ENCODE results near the gene LRCH3. TPM values are rescaled to one million over a fixed set of nuclear protein-coding genes. Genes with fewer than 3 reads are reported as not detected.
"Not testable (repeated sequence)": the region's sequence is repeated elsewhere in the genome, so short reads cannot be mapped to it uniquely, and the experiment has no call there.

The LRCH3 gene
- total RNA-seq, 1 donor from 2014 or later: 27.6 TPM

DNA sequence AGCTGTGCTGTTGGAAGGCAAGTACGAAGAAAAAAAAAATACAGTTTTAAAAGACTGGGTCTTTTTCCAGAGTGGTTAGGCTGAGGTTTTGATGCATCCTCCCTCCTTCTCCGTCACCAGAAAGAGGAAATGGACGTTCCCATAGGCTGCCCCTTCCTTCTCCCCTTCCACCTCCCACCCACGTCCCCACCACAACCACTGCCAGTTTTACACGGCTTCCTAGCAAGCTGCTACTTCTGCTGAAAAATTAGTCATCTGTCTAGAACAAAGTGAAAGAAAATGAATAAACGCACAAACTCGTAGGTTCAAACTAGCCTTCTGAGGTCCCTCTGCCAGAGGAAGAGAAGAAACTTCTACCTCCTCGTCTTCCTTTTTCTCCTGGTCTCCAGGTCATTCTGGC is 87.4 kb downstream of the LRCH3 start:
- intact Hi-C loops (cut with DNase I): no loop called here
- DNase-seq (ENCODE audit: low spot score): no peak

DNA sequence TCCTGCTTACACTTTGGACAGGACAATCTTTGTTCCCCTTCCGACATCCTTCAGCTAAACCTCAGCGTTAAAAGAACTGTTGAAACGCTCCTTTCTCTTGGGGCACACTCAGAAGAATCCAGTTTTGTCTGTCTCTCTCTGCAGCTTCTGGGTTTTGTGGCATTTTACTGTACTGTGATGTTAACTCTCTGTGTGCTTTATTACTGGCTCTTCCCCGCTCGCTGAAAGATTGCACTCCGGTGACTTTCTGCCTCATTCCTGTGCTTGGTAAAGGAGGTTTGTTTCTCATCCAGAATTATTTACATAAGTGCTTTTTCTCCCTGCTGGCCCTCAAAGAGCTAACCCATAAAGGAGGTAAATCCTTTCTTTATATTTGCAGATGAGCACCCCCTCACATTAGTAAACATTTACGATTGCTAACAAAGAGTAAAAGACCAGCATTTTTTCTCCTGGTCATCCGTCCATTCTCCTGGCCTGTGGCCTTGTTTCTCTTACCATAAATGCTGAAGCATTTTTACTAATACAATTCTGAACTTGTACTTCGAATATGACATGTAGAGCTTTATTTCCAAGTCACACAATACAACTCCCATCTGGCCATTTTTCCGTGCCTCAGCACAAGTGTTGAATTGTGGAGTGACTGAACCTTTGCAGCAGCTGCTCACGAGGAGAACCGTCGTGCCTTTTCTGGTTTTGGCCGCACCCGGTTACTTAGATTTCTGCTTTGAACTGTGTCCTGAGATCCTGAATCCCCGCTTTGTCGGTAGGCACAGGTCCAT is 89.6 kb downstream of the LRCH3 start:
- no peak for DNase-seq (ENCODE audit: low spot score)
- intact Hi-C loops (cut with DNase I): no loop called here

DNA sequence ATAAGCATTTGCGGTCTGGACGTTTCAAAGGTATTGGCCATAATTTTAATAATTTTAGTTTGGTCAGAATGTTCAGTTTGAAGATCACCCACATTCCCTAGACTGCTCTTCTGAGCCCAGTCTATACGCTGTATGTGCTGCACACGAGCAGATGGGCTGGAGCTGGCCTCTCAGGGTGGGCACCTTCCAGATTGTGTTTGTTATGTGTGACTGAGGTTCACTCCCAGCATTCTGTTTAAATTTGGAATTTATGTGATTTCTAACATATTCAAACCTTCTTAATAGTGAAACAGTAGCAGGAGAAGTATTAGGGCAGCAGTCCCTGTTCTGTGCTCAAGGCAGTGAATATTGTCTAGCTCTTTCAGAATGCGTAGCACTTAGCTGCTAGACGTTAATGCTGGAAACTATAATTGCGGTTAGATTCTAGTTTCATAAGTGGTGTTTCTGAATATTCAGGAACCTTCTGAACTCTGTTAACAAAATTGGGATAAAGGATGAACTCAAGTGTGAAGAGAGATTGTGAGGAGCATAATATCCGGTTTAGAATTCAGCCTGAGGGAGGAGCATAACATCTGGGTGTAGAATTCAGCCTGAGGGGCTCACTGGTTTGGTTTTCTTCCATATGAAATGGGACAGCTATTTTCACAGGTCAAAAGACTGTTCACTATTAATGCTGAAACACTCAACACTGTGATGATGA is 90.4 kb downstream of the LRCH3 start:
- intact Hi-C loops (cut with DNase I): no loop called here
- DNase-seq (ENCODE audit: low spot score): no peak

DNA sequence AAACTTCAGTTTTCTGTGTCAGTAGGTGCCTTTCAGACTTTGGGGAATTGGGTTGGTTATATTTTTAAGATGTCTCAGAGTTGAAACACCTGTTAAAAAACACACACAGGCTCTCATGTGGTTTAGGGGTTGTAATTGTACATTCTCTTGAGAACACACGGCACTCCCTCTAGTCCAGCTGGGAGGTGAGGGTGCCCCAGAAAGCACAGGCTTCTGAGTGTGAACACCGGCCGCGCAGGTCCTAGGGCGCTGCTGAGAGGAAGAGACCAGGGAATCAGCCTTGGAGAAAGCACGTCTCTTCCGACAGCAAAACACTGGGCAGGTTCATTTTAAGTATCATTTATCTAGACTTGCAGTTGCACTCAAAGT is 90.9 kb downstream of the LRCH3 start:
- intact Hi-C loops (cut with DNase I): no loop called here
- no peak for DNase-seq (ENCODE audit: low spot score)

DNA sequence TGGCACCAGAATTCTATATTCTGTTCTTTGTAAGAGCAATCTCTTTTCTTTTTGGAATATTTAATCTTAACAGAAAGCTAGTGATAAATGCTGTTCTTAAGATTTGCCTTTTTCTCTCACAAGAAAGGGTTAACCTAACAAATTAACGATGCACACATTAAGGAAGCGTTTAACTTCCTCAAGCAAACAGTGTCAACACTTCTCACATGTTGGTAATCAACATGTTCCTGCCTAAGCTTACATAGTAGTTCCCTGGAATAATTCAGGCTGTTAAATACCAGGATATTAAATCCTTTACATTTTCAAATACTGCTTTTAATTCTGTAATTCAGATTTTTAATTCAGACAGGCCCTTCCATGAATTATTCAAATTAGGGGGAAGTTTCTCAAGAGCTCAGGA is 91.5 kb downstream of the LRCH3 start:
- no peak for DNase-seq (ENCODE audit: low spot score)
- intact Hi-C loops (cut with DNase I): no loop called here

DNA sequence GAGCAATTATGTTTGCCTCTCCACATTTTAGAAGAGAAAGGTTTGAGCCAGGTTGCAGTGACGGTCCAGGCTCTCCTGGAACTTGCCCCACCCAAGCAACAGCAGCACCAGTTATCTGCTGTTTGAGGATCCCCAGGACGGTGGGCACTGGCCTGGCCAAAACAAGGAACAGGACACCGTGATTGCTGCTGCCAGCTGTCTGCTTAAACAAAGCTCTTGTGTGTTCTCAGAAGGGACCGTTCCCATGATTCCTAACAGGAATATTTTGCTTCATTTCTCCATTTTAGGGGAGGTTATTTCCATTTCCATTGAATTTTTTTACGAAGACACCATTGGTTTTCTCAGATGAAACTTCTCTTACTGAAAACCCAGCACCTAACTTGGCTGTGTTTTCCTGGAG is 92.5 kb downstream of the LRCH3 start:
- intact Hi-C loops (cut with DNase I): no loop called here
- no peak for DNase-seq (ENCODE audit: low spot score)

DNA sequence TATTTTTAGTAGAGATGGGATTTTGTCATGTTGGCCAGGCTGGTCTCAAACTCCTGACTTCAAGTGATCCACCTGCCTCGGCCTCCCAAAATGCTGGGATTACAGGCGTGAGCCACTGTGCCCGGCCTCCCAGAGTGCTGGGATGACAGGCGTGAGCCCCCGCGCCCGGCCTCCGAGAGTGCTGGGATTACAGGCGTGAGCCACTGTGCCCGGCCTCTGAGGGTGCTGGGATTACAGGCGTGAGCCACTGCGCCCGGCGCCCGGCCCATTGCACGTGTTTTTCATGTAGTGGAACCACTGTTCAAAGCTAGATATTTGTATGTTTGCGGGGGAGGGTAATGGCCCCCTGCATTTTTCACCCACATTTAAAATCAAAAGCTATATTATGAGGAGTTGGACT is 93.3 kb downstream of the LRCH3 start:
- intact Hi-C loops (cut with DNase I): not testable (repeated sequence)

DNA sequence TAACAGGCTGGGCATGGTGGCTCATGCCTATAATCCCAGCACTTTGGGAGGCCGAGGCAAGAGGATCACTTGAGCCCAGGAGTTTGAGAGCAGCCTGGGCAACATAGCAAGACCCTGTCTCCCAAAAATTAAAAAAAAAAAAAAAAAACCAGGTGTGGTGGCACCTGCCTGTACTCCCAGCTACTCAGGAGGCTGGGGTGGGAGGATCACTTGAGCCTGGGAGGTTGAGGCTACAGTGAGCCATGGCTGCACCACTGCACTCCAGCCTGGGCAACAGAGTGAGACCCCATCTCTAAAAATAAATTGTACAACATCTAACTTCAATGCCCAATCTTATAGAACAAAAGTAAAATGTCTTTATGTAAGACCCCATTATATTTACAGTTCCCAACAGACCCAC is 95.0 kb downstream of the LRCH3 start:
- DNase-seq (ENCODE audit: low spot score); intact Hi-C loops (cut with DNase I): not testable (repeated sequence)

More for the DNA sequence above, 93.3 kb downstream of the LRCH3 start:
- not testable (repeated sequence) for DNase-seq (ENCODE audit: low spot score)

DNA sequence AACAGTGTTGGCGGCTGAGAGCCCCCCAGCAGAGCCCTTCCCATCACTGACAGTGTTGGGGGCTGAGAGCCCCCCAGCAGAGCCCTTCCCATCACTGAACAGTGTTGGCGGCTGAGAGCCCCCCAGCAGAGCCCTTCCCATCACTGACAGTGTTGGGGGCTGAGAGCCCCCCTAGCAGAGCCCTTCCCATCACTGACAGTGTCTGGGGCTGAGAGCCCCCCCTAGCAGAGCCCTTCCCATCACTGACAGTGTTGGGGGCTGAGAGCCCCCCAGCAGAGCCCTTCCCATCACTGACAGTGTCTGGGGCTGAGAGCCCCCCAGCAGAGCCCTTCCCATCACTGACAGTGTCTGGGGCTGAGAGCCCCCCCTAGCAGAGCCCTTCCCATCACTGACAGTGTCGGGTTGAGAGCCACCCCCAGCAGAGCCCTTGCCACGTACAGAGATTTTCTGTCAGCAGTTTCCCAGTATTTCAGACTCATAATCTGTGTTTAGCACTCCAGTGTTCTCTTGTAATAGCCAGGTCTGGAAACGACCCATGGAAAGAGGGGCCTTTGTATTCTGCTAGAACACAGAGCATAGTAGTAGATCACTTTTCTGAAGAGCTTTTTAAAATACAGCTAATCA is 96.5 kb downstream of the LRCH3 start:
- intact Hi-C loops (cut with DNase I); DNase-seq (ENCODE audit: low spot score): not testable (repeated sequence)

DNA sequence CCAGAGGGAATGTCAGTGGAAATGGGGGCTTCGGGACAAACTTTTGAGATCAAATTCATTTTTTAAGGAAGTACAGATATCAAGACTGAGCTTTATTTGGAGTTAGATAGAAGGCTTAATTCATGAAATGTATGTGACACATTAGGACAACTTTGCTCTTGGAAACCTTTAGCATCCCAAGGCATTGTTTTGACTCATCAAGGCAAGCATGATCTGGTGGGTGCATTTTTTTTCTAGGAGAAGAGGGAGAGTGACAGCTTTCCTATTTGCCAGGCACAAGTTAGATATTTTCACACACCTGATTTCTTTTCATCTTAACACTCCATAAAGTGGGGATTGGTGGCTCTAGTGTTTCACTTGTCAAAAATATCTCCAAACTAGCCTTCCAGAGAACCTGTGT is 97.5 kb downstream of the LRCH3 start:
- DNase-seq (ENCODE audit: low spot score): no peak
- intact Hi-C loops (cut with DNase I): no loop called here

DNA sequence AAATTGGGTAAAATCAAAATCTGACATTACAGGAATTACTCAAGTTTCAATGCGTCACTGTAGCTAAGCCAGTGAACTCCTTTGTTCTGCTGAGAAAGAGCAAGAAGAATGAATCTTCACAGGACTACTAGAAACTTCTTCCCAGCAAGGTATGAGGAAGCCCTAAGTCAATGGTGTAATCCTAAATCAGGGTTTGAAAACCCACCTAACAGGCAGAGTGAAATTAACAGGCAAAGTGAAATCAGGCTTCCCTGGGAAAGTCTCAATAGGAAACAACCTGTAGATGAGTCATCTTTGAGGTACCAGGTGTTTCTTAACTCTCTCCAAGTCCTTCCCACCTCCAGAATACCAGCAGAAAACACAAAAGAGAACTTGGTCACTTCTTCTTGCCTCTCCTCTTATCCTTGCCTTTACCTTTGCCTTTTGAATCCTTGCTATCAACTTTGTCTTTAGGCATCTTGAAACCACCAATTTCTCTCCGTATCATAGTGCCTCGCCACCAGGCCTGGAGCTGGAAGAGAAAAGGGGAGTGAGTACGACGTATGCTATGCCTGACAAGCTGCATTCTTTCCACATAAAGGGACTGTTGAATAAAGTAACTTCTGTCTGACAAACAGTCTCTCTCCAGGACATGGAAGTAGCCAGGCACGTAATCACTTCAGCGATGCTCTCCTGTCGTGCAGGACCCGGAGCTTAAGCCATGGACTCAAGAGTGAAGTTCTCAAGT is 98.3 kb downstream of the LRCH3 start:
- intact Hi-C loops (cut with DNase I): no loop called here
- DNase-seq (ENCODE audit: low spot score): no peak

DNA sequence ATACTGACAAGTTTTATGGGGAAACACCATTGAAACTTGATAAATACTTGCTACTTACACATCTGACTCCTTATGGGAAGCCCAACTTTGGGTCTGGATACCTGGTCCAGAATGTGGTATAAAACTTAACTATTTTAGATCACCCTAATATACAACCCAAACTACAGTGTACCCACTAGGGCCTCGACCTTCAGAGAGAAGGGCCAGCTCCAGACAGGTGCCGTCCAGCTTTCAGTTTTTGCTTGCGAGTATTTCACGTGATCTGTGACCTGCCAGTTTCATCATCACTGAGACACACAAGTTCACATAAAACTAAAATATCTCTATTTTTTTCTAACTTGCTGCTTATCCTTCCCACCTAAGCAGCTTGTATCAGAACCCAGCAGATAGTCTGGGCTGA is 99.6 kb downstream of the LRCH3 start:
- intact Hi-C loops (cut with DNase I): no loop called here
- DNase-seq (ENCODE audit: low spot score): no peak

DNA sequence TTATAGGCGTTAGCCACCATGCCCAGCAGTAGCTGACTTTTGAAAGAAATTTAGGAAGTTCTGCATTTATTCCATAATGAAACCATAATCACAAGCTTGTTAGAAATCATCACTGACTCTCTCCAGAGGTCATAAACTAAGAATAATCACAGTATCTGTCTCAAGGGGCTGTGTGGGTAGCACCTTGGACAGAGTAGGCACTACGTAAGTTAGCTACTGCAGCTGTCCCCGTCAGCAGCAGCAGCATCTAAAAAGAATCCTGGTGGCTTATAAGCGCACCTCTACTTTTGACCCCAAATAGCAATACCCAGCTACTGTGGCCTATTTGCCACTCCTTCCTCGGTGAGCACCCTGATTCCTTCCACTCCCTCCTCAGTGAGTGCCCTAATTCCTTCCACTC is 101.1 kb downstream of the LRCH3 start:
- intact Hi-C loops (cut with DNase I): no loop called here
- DNase-seq (ENCODE audit: low spot score): no peak

DNA sequence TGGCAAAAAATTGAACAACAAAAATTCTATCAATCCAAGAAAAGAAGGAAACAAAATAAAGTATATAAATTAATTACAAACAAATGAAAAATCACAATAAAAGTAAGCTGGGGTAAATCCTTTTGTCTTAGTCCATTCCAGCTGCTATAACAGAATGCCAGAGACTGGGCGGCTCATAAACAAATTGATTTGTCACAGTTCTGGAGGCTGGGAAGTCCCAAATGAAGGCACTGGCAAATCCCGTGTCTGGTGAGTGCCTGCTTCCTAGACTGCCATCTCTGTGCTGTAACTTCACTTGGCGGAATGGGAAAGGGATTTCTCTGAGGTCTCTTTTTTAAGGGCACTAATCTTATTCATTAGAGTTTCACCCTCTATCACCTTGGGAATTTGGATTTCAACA is 105.4 kb downstream of the LRCH3 start:
- no peak for DNase-seq (ENCODE audit: low spot score)
- intact Hi-C loops (cut with DNase I): no loop called here

DNA sequence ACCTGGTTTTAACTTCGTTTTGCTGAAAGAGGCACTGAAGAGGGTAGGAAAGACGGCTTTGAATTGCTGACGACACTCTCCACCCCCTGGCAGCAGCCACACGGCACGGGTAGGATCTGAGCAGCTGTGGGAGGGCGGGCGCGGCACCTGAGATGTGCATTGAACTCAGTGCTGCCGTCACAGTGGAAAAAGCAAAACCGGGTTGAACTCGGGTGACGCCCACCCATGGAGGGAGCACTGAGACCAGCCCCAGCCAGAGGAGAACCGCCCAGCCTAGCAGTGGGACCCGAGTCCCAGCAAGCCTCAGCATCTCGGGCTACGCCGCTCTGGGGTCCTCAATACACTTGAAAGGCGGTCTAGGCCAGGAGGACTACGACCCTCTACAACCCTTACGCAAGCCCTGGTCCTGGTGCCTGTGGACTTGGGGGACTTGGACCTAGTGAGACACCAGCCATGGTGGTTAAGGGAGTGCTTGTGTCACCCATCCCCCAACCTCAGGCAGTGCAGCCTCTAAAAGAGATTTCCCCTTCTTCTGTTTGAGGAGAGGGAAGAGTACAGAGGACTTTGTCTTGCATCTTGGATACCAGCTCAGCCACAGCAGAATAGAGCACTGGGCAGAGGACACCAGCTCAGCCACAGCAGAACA is 108.9 kb downstream of the LRCH3 start:
- intact Hi-C loops (cut with DNase I): no loop called here
- DNase-seq (ENCODE audit: low spot score): no peak

DNA sequence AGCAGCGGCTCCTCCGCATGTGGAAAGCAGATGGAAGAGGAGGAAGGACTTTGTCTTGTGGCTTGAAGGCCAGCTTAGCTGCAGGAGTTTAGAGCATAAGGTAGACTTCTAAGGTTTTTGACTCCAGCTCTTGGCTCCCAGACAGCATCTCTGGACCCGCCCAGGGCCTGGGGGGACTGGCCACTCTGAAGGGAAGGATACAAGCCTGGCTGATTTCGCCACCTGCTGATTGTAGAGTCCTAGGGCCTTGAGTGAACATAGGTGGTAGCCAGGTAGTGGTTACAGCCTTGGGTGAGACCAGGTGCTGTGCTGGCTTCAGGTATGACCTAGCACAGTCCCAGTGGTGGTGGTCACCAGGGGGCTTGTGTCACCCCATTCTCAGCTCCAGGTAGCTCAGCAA is 110.6 kb downstream of the LRCH3 start:
- DNase-seq (ENCODE audit: low spot score): no peak
- intact Hi-C loops (cut with DNase I): no loop called here

DNA sequence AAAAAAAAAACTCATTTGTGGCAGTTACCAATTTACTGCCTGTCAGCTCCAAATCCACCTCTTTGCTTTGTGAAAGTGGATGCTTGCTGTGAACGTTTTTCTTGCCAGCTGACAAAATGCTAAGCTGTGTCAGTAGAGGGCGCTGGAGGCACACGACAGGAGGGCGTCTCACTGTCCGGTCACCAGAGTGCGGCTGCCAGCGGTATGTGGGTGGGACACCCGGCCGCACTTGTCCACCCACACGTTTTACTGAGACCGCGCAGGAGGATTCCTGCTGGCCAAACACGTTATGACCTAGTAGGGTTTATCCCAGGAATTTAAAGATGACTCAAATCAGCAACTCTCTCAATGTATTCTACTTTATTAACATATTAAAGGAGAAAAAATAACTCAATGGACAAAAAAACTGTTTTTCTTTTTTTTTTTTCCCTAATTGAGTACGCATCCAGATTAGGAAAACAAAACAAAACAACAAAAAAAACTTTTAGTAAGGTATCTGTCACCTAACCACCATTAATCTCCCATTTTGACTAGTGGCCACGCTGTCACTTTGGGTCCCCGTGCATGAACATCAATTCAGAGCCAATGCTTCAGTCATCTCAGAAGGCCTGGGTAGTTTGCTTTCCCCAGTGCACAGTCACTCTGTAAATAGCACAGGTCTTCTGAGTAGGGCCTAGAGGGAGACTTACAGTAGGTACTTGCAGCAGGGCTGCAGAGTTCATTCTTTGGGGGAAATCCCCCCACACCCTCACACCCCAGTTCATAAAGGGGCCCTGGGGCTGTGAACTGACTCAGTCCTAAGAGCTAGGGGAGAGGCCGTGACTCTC is 115.2 kb downstream of the LRCH3 start:
- peak; percentile 90 for DNase-seq (ENCODE audit: low spot score)
- intact Hi-C loops (cut with DNase I): loop anchor here (1.0 to 2.0 kb wide), 2 partner anchors 36 to 43 kb away; no protein-coding TSS in a partner anchor

DNA sequence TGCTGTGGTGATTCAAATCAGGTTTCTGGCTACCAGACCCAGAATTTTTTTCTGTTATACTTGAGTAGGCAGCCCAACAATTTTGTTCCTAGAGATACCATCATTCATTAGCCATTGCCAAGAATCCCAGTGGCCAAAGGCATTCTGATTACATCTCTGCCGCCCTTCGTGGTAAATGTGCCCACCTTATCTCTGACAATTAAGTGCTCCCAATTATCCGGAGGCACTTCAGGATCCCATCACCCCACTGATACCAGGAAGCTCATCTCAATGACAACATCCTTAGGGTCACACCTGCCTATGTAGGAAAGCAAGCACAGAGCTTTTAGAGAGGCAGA is 115.8 kb downstream of the LRCH3 start:
- intact Hi-C loops (cut with DNase I): loop anchor here (1.0 to 2.0 kb wide), 2 partner anchors 35 to 42 kb away; no protein-coding TSS in a partner anchor
- no peak for DNase-seq (ENCODE audit: low spot score)

DNA sequence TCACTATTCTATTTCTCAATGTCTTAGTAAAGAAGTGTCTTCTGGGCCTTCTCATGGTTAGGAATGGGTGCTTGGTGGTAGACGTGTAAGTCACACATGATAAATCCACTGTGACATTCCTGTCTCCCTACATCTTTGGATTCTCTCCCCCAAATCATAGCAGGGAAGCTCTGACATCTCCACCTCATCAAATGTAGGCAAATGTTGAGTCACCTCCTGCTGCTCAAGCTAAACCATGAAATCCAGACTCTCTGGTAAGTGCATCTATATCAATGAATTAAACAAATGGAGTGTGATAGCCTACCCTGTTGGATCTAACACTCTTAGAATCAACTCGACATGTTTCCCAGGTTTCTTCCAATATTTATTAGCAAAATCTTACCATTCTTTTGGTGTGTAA is 116.1 kb downstream of the LRCH3 start:
- intact Hi-C loops (cut with DNase I): loop anchor here (2.0 kb wide), 1 partner anchor 42 kb away; no protein-coding TSS in a partner anchor
- no peak for DNase-seq (ENCODE audit: low spot score)
